Measurements from ENCODE around the gene CTH. TPM values are rescaled to one million over a fixed set of nuclear protein-coding genes. Genes with fewer than 3 reads are reported as not detected.

CTH gene
- total and polyA plus RNA-seq, 2 of the 4 experiments (the other 2 are of a cell fraction): 2.7 to 3.0 TPM

DNA sequence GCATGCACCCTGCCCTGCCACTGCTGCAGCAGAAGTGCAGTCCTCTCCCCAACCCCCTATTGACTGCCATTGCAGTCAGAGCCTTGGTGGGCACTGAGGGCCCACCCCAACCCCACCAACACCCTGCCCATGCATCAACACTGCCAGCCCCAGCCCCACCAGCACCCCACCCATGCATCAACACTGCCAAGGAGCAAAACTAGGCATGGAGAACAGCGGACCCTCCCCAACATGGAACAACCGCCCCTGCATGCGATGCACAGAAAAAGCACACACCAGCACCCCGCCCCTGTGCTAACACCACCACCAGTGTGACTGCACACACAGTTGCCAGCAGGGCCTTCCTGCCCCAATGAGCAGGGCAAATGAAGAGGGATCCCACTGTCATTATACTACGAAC is 57.1 kb downstream of the CTH start:
- H3K4me1 ChIP-seq (ENCODE audit: control insufficient read depth, insufficient read depth, low read length): no peaks in the 10 kb centered on the region
- 63% methylated on average over 3 of the region's 5 CpGs; no CpG with 5 or more reads in 1 of the 2 experiments for WGBS, 2 experiments (ENCODE audit: extremely low coverage in 2 of 2, insufficient read length in 1 of 2)
- H2AK5ac ChIP-seq (ENCODE audit: low read depth, low read length): no peak overlapping the region
- H3K27ac ChIP-seq (ENCODE audit: insufficient read depth, low read length): no peak overlapping the region
- no peak overlapping the region for H3K56ac ChIP-seq (ENCODE audit: extremely low read depth, insufficient read depth, low read length)
- H3K9me3 ChIP-seq (ENCODE audit: control insufficient read depth, insufficient read depth, low read length): peaks cover 2% of the 10 kb centered on the region; the same call in 1 of the 2 replicates
- H4K8ac ChIP-seq (ENCODE audit: low read depth in 2 of 2, low read length in 2 of 2): no peak overlapping the region
- H4K20me1 ChIP-seq (ENCODE audit: insufficient read depth, low read length): no peaks in the 10 kb centered on the region
- no peak overlapping the region for H2BK5ac ChIP-seq (ENCODE audit: low read depth, low read length, poor library complexity, severe bottlenecking)
- H4K5ac ChIP-seq (ENCODE audit: low read depth, low read length): no peak overlapping the region
- no peak overlapping the region for H2AFZ ChIP-seq (replicated peaks; ENCODE audit: low read length, poor library complexity)
- dilution Hi-C loops (cut with HindIII; ENCODE audit: low sequenced_read_pairs, unreplicated experiment): no loop called here
- H3K4me3 ChIP-seq (ENCODE audit: insufficient read depth, low read depth, low read length): no peak overlapping the region
- no peak overlapping the region for H2AK9ac ChIP-seq (replicated peaks; ENCODE audit: low read depth, low read length, poor library complexity)
- no peak for TF ChIP-seq BHLHE40 (IDR thresholded peaks at IDR 0.05; ENCODE audit: low read depth, low read length)
- TF ChIP-seq POLR2A (IDR thresholded peaks at IDR 0.05; ENCODE audit: low read depth, low read length): no peak
- TF ChIP-seq MAZ (IDR thresholded peaks at IDR 0.05; ENCODE audit: borderline replicate concordance, low read depth, low read length): no peak
- TF ChIP-seq MXI1 (IDR thresholded peaks at IDR 0.05; ENCODE audit: borderline replicate concordance, low read depth, low read length): no peak
- no peak for TF ChIP-seq RAD21 (IDR thresholded peaks at IDR 0.05; ENCODE audit: low read length)
- no peak for TF ChIP-seq NFE2L2 (IDR thresholded peaks at IDR 0.05; ENCODE audit: low read depth, low read length)
- TF ChIP-seq SMC3 (IDR thresholded peaks at IDR 0.05; ENCODE audit: low read depth, low read length): no peak
- TF ChIP-seq, protein P1, sequence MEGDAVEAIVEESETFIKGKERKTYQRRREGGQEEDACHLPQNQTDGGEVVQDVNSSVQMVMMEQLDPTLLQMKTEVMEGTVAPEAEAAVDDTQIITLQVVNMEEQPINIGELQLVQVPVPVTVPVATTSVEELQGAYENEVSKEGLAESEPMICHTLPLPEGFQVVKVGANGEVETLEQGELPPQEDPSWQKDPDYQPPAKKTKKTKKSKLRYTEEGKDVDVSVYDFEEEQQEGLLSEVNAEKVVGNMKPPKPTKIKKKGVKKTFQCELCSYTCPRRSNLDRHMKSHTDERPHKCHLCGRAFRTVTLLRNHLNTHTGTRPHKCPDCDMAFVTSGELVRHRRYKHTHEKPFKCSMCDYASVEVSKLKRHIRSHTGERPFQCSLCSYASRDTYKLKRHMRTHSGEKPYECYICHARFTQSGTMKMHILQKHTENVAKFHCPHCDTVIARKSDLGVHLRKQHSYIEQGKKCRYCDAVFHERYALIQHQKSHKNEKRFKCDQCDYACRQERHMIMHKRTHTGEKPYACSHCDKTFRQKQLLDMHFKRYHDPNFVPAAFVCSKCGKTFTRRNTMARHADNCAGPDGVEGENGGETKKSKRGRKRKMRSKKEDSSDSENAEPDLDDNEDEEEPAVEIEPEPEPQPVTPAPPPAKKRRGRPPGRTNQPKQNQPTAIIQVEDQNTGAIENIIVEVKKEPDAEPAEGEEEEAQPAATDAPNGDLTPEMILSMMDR (conservative IDR thresholded peaks at IDR 0.05; ENCODE audit: low read depth, low read length): no peak
- no peak for TF ChIP-seq MAFK (IDR thresholded peaks at IDR 0.05; ENCODE audit: low read depth, low read length)
- no peak for TF ChIP-seq FOS (IDR thresholded peaks at IDR 0.05; ENCODE audit: low read depth, low read length)
- no peak for TF ChIP-seq RFX5 (IDR thresholded peaks at IDR 0.05; ENCODE audit: low read depth, low read length)
- no peak for TF ChIP-seq RCOR1 (IDR thresholded peaks at IDR 0.05; ENCODE audit: insufficient replicate concordance, low read length)
- no peak for TF ChIP-seq CEBPB (IDR thresholded peaks at IDR 0.05; ENCODE audit: low read depth, low read length)
- no peak for TF ChIP-seq USF2 (IDR thresholded peaks at IDR 0.05; ENCODE audit: low read depth, low read length)
- TF ChIP-seq, protein P2, sequence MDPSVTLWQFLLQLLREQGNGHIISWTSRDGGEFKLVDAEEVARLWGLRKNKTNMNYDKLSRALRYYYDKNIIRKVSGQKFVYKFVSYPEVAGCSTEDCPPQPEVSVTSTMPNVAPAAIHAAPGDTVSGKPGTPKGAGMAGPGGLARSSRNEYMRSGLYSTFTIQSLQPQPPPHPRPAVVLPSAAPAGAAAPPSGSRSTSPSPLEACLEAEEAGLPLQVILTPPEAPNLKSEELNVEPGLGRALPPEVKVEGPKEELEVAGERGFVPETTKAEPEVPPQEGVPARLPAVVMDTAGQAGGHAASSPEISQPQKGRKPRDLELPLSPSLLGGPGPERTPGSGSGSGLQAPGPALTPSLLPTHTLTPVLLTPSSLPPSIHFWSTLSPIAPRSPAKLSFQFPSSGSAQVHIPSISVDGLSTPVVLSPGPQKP (IDR thresholded peaks at IDR 0.05; ENCODE audit: borderline replicate concordance, low read depth, low read length): no peak
- H3K23ac ChIP-seq (ENCODE audit: low read depth, low read length): no peak overlapping the region
- no peaks in the 10 kb centered on the region for H3K36me3 ChIP-seq (ENCODE audit: control insufficient read depth, insufficient read depth, low read length)
- BruUV-seq (replicated peaks): no TSS peak
- CTCF ChIA-PET: no interaction called here
- H3K18ac ChIP-seq (ENCODE audit: low read depth, low read length): no peak overlapping the region
- no peak overlapping the region for H3K4me2 ChIP-seq (ENCODE audit: low read depth, low read length)
- peaks cover 4% of the 10 kb centered on the region; the same call in 1 of the 2 replicates for H3K27me3 ChIP-seq (ENCODE audit: control insufficient read depth, insufficient read depth, low read length)
- intact Hi-C loops (cut with micrococcal nuclease): no loop called here
- no peaks in the 10 kb centered on the region for H3K9me1 ChIP-seq (ENCODE audit: insufficient read depth, low read length)
- ATAC-seq (ENCODE audit: low read depth) (no peak), DNase-seq (no peak)
- no peak overlapping the region for H2BK15ac ChIP-seq (ENCODE audit: low read depth, low read length)
- in situ Hi-C loops (cut with MboI; ENCODE audit: low sequenced_read_pairs): no loop called here
- H3K79me1 ChIP-seq (ENCODE audit: low read depth in 1 of 2, low read length in 2 of 2): no peaks in the 10 kb centered on the region
- H2BK20ac ChIP-seq (ENCODE audit: low read depth, low read length): no peak overlapping the region
- no peak overlapping the region for H3K14ac ChIP-seq (replicated peaks; ENCODE audit: low read depth, low read length)
- POLR2A ChIA-PET (ENCODE audit: unreplicated experiment): no interaction called here
- H3K4ac ChIP-seq (ENCODE audit: low read depth, low read length): no peak overlapping the region
- no peak overlapping the region for H4K91ac ChIP-seq (ENCODE audit: insufficient read depth, low read depth, low read length)
- H2BK120ac ChIP-seq (ENCODE audit: low read depth, low read length): no peak overlapping the region
- no peak overlapping the region for H3K9ac ChIP-seq (ENCODE audit: low read depth, low read length)
